IMR-90 (cell line): ENCODE data around the gene PPIC. TPM values are rescaled to one million over a fixed set of nuclear protein-coding genes. Genes with fewer than 3 reads are reported as not detected.

Experiments used
- ATAC-seq: fragments of 200-7000 bp; cut with Tn5 transposase; 2 replicates; pipeline ENCODE4 v1.9.1; 2020; ENCODE audit warnings: low read depth, mild to moderate bottlenecking, moderate library complexity
- BruUV-seq: library from RNA; stranded (reverse); fragments of 400-500 nt; replicated peaks from 2 replicates; lab custom pipeline; 2021; lab: Mats Ljungman, UMichigan
- CTCF ChIA-PET: fragments of 300-600 bp; formaldehyde crosslinking; extraction: SDS; loops from one replicate; lab custom pipeline; 2021; ENCODE audit warnings: antibody characterized with exemption; lab: Yijun Ruan, JAX
- POLR2A ChIA-PET: fragments of 300-600 bp; sonication (Branson Sonifier 250); formaldehyde crosslinking; loops from one replicate; lab custom pipeline; 2022; ENCODE audit warnings: antibody characterized with exemption; ENCODE audit not compliant: unreplicated experiment; lab: Charles Lee
- DNase-seq: peaks from one replicate; pipeline ENCODE4 v3.0.0; 2013
- H2AFZ ChIP-seq: replicated peaks from 2 replicates; pipeline ENCODE3; 2013; ENCODE audit warnings: low read length, mild to moderate bottlenecking; ENCODE audit not compliant: poor library complexity
- H2AK5ac ChIP-seq: 2 replicates; pipeline ENCODE4 v1.6.1; 2013; ENCODE audit warnings: low read depth, low read length, inconsistent platforms
- H2AK9ac ChIP-seq: replicated peaks from 2 replicates; pipeline ENCODE3; 2013; ENCODE audit warnings: mild to moderate bottlenecking, low read depth, low read length, moderate library complexity; ENCODE audit not compliant: poor library complexity
- H2BK120ac ChIP-seq: 2 replicates; pipeline ENCODE4 v1.6.1; 2013; ENCODE audit warnings: low read depth, low read length, inconsistent platforms
- H2BK15ac ChIP-seq: 3 replicates; pipeline ENCODE4 v1.6.1; 2013; ENCODE audit warnings: low read depth, low read length, inconsistent platforms
- H2BK20ac ChIP-seq: 2 replicates; pipeline ENCODE4 v1.6.1; 2013; ENCODE audit warnings: low read depth, mild to moderate bottlenecking, inconsistent platforms, low read length, moderate library complexity
- H2BK5ac ChIP-seq: 2 replicates; pipeline ENCODE4 v1.6.1; 2013; ENCODE audit warnings: mild to moderate bottlenecking, low read depth, low read length, inconsistent platforms; ENCODE audit not compliant: poor library complexity, severe bottlenecking
- H3K14ac ChIP-seq: replicated peaks from 2 replicates; pipeline ENCODE4 v1.6.1; 2013; ENCODE audit warnings: low read depth, low read length, inconsistent platforms
- H3K18ac ChIP-seq: 2 replicates; pipeline ENCODE4 v1.6.1; 2013; ENCODE audit warnings: low read depth, low read length, control low read depth
- H3K23ac ChIP-seq: 2 replicates; pipeline ENCODE4 v1.6.1; 2013; ENCODE audit warnings: low read depth, low read length, inconsistent platforms
- H3K27ac ChIP-seq: 2 replicates; pipeline ENCODE4 v1.5.1; 2013; ENCODE audit warnings: mild to moderate bottlenecking, control low read depth, low read length; ENCODE audit not compliant: insufficient read depth
- H3K27me3 ChIP-seq: 2 replicates; pipeline ENCODE4 v1.6.1; 2013; ENCODE audit warnings: low read length; ENCODE audit not compliant: control insufficient read depth, insufficient read depth
- H3K36me3 ChIP-seq: 2 replicates; pipeline ENCODE4 v1.6.1; 2013; ENCODE audit warnings: low read length, mixed read lengths; ENCODE audit not compliant: control insufficient read depth, insufficient read depth
- H3K4ac ChIP-seq: 2 replicates; pipeline ENCODE4 v1.6.1; 2013; ENCODE audit warnings: low read depth, low read length, inconsistent platforms
- H3K4me1 ChIP-seq: 2 replicates; pipeline ENCODE4 v1.6.1; 2013; ENCODE audit warnings: low read length, mixed read lengths; ENCODE audit not compliant: control insufficient read depth, insufficient read depth
- H3K4me2 ChIP-seq: 2 replicates; pipeline ENCODE4 v1.6.1; 2013; ENCODE audit warnings: low read depth, mild to moderate bottlenecking, control low read depth, low read length, moderate library complexity
- H3K4me3 ChIP-seq: 2 replicates; pipeline ENCODE4 v1.5.1; 2013; ENCODE audit warnings: low read depth, mild to moderate bottlenecking, control low read depth, low read length, moderate library complexity; ENCODE audit not compliant: insufficient read depth
- H3K56ac ChIP-seq: 2 replicates; pipeline ENCODE4 v1.6.1; 2013; ENCODE audit warnings: low read length, inconsistent platforms; ENCODE audit not compliant: insufficient read depth; ENCODE audit errors: extremely low read depth
- H3K79me1 ChIP-seq, 2 experiments: 2 replicates each; pipeline ENCODE4 v1.6.1; 2013; ENCODE audit warnings: low read length in 2 of 2, inconsistent platforms in 1 of 2, low read depth in 1 of 2
- H3K9ac ChIP-seq: 2 replicates; pipeline ENCODE4 v1.6.1; 2013; ENCODE audit warnings: low read depth, low read length, control low read depth
- H3K9me1 ChIP-seq: 2 replicates; pipeline ENCODE4 v1.6.1; 2013; ENCODE audit warnings: low read length, inconsistent platforms; ENCODE audit not compliant: insufficient read depth
- H3K9me3 ChIP-seq: 2 replicates; pipeline ENCODE4 v1.6.1; 2013; ENCODE audit warnings: low read length; ENCODE audit not compliant: control insufficient read depth, insufficient read depth
- H4K20me1 ChIP-seq: 2 replicates; pipeline ENCODE4 v1.6.1; 2013; ENCODE audit warnings: low read length, inconsistent platforms; ENCODE audit not compliant: insufficient read depth
- H4K5ac ChIP-seq: 2 replicates; pipeline ENCODE4 v1.6.1; 2013; ENCODE audit warnings: mild to moderate bottlenecking, low read depth, low read length, control low read depth
- H4K8ac ChIP-seq, 2 experiments: 2 replicates each; pipeline ENCODE4 v1.6.1; 2013; ENCODE audit warnings: low read depth in 2 of 2, low read length in 2 of 2, control low read depth in 1 of 2, inconsistent platforms in 1 of 2
- H4K91ac ChIP-seq: 2 replicates; pipeline ENCODE4 v1.6.1; 2013; ENCODE audit warnings: low read depth, low read length, inconsistent platforms; ENCODE audit not compliant: insufficient read depth
- BHLHE40 ChIP-seq: fragments of 150-350 bp; IDR thresholded peaks from 2 replicates; pipeline ENCODE4 v1.6.1; 2016; ENCODE audit warnings: mild to moderate bottlenecking, low read depth, low read length
- CEBPB ChIP-seq: IDR thresholded peaks from 2 replicates; pipeline ENCODE4 v1.6.1; 2012; ENCODE audit warnings: low read depth, low read length, improper control_type of control experiment
- CHD1 ChIP-seq: IDR thresholded peaks from 2 replicates; pipeline ENCODE4 v1.6.1; 2012; ENCODE audit warnings: low read depth, low read length, improper control_type of control experiment
- CTCF ChIP-seq: conservative IDR thresholded peaks from 2 replicates; pipeline ENCODE4 v1.5.1; 2012; ENCODE audit warnings: mild to moderate bottlenecking, low read depth, low read length, improper control_type of control experiment
- ELK1 ChIP-seq: fragments of 150-350 bp; IDR thresholded peaks from 2 replicates; pipeline ENCODE4 v1.6.1; 2016; ENCODE audit warnings: low read depth, mild to moderate bottlenecking, low read length, moderate library complexity, borderline replicate concordance
- FOS ChIP-seq: fragments of 150-350 bp; IDR thresholded peaks from 2 replicates; pipeline ENCODE4 v1.6.1; 2016; ENCODE audit warnings: low read depth, low read length
- MAFK ChIP-seq: IDR thresholded peaks from 2 replicates; pipeline ENCODE4 v1.6.1; 2012; ENCODE audit warnings: low read depth, low read length, improper control_type of control experiment
- MAZ ChIP-seq: IDR thresholded peaks from 2 replicates; pipeline ENCODE4 v1.6.1; 2012; ENCODE audit warnings: low read depth, mild to moderate bottlenecking, low read length, improper control_type of control experiment, moderate library complexity, borderline replicate concordance
- MXI1 ChIP-seq: IDR thresholded peaks from 2 replicates; pipeline ENCODE4 v1.6.1; 2012; ENCODE audit warnings: low read depth, mild to moderate bottlenecking, low read length, moderate library complexity, borderline replicate concordance
- NFE2L2 ChIP-seq: fragments of 150-350 bp; IDR thresholded peaks from 2 replicates; pipeline ENCODE4 v1.6.1; 2016; ENCODE audit warnings: low read depth, mild to moderate bottlenecking, low read length
- POLR2A ChIP-seq: IDR thresholded peaks from 2 replicates; pipeline ENCODE4 v1.6.1; 2012; ENCODE audit warnings: mild to moderate bottlenecking, low read depth, low read length
- RAD21 ChIP-seq: IDR thresholded peaks from 2 replicates; pipeline ENCODE4 v1.6.1; 2012; ENCODE audit warnings: low read length, improper control_type of control experiment
- RCOR1 ChIP-seq: IDR thresholded peaks from 2 replicates; pipeline ENCODE4 v1.6.1; 2012; ENCODE audit warnings: mild to moderate bottlenecking, low read length, improper control_type of control experiment; ENCODE audit not compliant: insufficient replicate concordance
- RFX5 ChIP-seq: IDR thresholded peaks from 2 replicates; pipeline ENCODE4 v1.8.0; 2012; ENCODE audit warnings: low read depth, mild to moderate bottlenecking, low read length, moderate library complexity
- SMC3 ChIP-seq: fragments of 150-350 bp; IDR thresholded peaks from 2 replicates; pipeline ENCODE4 v1.6.1; 2016; ENCODE audit warnings: low read depth, mild to moderate bottlenecking, antibody characterized with exemption, low read length, moderate library complexity
- USF2 ChIP-seq: fragments of 150-350 bp; IDR thresholded peaks from 2 replicates; pipeline ENCODE4 v1.6.1; 2017; ENCODE audit warnings: mild to moderate bottlenecking, antibody characterized with exemption, low read length, low read depth
- WGBS, 2 experiments: methylation state at CpG; one replicate each; pipeline versions ENCODE4 v1.1.5 to v1.1.7; 2013; ENCODE audit warnings: missing lambda C conversion rate in 2 of 2; ENCODE audit not compliant: insufficient read length in 1 of 2; ENCODE audit errors: extremely low coverage in 2 of 2; 5-methylcytosine and 5-hydroxymethylcytosine counted together
- dilution Hi-C: fragments of 300-500 bp; cut with HindIII; formaldehyde crosslinking; loops from one replicate; pipeline ENCODE4 v1.14.3; 2018; ENCODE audit warnings: low sequenced_read_pairs; ENCODE audit not compliant: unreplicated experiment
- in situ Hi-C: fragments of 300-500 bp; cut with MboI; formaldehyde crosslinking; loops from 3 replicates; pipeline ENCODE4 v1.14.3; 2019; ENCODE audit warnings: low sequenced_read_pairs, inconsistent platforms, mixed read lengths
- intact Hi-C: fragments of 100-400 bp; cut with micrococcal nuclease; formaldehyde crosslinking; loops from 2 replicates; pipeline ENCODE4 v1.10.0; 2022
- polyA plus RNA-seq, 3 experiments: library from polyadenylated mRNA; depleted of rRNA; stranded (reverse); fragments of >200 nt; gene quantifications; 2 replicates each; pipeline ENCODE4 v1.2.3, GENCODE V29; 2012; ENCODE audit warnings: low replicate concordance in 1 of 3
- total RNA-seq: library from RNA; depleted of rRNA; stranded (reverse); fragments of >200 nt; gene quantifications from 2 replicates; pipeline ENCODE4 v1.2.3, GENCODE V29; 2012

PPIC gene
- total and polyA plus RNA-seq, 2 of the 4 experiments (the other 2 are of a cell fraction) = 20.6 to 45.6 TPM

GRCh38 chr5:123044926-123045617, 8.5 kb upstream of the PPIC start:
- CTCF ChIA-PET = no interaction called here
- TF ChIP-seq CHD1 = no peak
- no peak for TF ChIP-seq CEBPB
- no peak for TF ChIP-seq MAFK
- no peak for TF ChIP-seq MAZ
- no peak for TF ChIP-seq FOS
- TF ChIP-seq NFE2L2 = no peak
- no peak for TF ChIP-seq SMC3
- TF ChIP-seq CTCF = no peak
- TF ChIP-seq RFX5 = no peak
- no peak for TF ChIP-seq USF2
- no peak for TF ChIP-seq RCOR1
- TF ChIP-seq ELK1 = no peak
- TF ChIP-seq RAD21 = no peak
- no peak for TF ChIP-seq POLR2A
- no peak for TF ChIP-seq MXI1
- no peak for TF ChIP-seq BHLHE40

More at GRCh38 chr5:123044926-123045617, 8.5 kb upstream of the PPIC start:
- Histone ChIP-seq H2BK5ac (no peak overlapping the region), H3K4ac (no peak overlapping the region), H3K18ac (no peak overlapping the region), H3K27ac (no peak overlapping the region), H2BK120ac (no peak overlapping the region), H2BK15ac (no peak overlapping the region), H3K4me1 (no peaks in the 10 kb centered on the region), H3K79me1 (no peaks in the 10 kb centered on the region), H3K14ac (no peak overlapping the region), H4K91ac (no peak overlapping the region), H3K4me2 (no peak overlapping the region), H3K9me1 (no peaks in the 10 kb centered on the region), H2AK9ac (no peak overlapping the region), H3K9me3 (no peaks in the 10 kb centered on the region), H3K9ac (no peak overlapping the region), H2BK20ac (no peak overlapping the region), H3K56ac (no peak overlapping the region), H4K8ac (no peak overlapping the region), H3K27me3 (no peaks in the 10 kb centered on the region), H2AFZ (no peak overlapping the region), H3K23ac (no peak overlapping the region), H3K36me3 (no peaks in the 10 kb centered on the region), H2AK5ac (no peak overlapping the region), H4K20me1 (no peaks in the 10 kb centered on the region), H4K5ac (no peak overlapping the region), H3K4me3 (no peak overlapping the region)
- intact Hi-C loops (no loop called here), dilution Hi-C loops (no loop called here), in situ Hi-C loops (no loop called here)
- DNase-seq = no peak
- POLR2A ChIA-PET = interaction anchor here (0.6 kb wide), 1 partner anchor 47 kb away, joined by 5 read pairs; no protein-coding TSS in a partner anchor
- WGBS, 2 experiments = 71% methylated on average over 1 of the region's 7 CpGs; no CpG with 5 or more reads in 1 of the 2 experiments
- no peak for ATAC-seq
- BruUV-seq = no TSS peak
